GM21360 (cell line): ENCODE results near the gene SLC51B.
"Not testable (repeated sequence)": the region's sequence is repeated elsewhere in the genome, so short reads cannot be mapped to it uniquely, and the experiment has no call there.

Experiments used
- ATAC-seq: cut with Tn5 transposase; IDR thresholded peaks from one replicate; pipeline ENCODE4 v1.9.1; 2021; ENCODE audit warnings: mild to moderate bottlenecking, moderate library complexity; ENCODE audit not compliant: unreplicated experiment

SLC51B gene

DNA sequence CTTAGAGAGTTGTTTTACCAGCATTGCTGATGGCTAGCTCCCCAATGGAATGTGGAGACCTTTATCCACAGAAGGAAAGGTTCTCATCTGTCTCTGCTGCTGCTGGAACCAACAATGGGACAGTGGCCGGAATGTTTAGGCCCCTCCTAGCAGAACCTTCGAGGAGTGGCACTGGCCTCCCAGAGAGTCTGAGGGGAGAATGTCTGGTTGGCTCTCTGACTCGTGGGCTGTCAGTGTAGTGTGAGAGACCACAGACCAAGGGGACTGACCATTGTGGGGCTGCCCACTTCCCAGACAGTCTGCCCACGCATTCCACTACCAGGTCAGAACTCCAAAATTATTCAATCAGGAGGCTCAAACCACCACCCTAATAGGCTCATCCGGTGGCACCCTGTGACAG is 17.5 kb downstream of the SLC51B start:
- ATAC-seq: no peak

GRCh38 chr15:65066001-65066634 is 20.9 kb downstream of the SLC51B start:
- no peak for ATAC-seq

DNA sequence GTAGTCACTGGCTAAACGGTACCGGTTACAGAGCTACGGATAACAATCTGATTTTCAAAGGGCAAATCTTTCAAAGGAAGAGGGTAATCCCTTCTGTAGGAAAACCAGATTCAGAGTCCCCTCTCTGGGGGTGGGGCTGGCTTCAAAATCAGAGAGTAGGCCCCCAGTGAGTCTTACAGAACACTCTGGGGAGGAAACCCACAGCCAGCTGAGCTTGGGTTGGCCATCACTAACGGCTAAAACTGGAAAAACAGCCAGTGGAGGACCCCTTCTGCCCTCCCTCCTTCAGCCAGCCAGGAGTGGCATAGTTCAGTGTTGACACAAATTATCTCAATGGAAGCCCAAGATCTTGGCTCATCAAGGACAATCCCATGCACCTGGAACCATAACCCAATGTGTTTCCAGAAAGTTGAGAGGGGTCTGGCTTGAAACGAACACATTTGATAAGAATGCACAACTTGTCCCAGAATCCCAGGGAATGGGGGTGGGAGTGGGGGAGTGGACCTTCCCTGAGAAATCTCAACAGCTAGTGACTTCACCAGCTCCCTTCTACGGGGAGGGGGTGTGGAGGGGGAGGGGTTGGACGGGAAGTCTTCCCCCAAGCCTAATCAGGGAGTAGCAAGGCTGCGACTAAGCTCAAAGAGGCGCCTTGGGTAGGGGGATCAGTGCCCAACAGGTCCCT is 21.6 kb downstream of the SLC51B start:
- no peak for ATAC-seq

DNA sequence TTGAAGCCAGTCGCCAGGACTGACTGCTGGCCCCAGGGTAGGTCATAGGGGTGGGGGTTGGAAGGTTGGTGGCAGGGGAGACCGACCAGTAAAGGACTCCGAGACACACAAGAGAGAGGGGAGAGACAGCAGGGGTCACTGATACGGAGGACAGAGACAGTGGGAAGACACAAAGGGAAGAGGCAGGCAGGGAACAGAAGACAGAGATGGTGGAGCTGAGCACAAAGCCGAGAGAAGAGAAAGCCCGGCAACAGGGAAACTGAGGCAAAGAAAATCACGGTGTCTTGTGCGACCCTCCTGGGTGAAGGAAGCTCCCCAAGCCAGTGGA is 22.1 kb downstream of the SLC51B start:
- ATAC-seq: no peak

- no peak for ATAC-seq
Measured at GRCh38 chr15:65067645-65068402, 22.6 kb downstream of the SLC51B start, which contains the start of gene RASL12. Gene RASL12, minus strand, starts transcription at chr15:65067991. Its CDS starts 156 bp downstream, at chr15:65067835.

DNA sequence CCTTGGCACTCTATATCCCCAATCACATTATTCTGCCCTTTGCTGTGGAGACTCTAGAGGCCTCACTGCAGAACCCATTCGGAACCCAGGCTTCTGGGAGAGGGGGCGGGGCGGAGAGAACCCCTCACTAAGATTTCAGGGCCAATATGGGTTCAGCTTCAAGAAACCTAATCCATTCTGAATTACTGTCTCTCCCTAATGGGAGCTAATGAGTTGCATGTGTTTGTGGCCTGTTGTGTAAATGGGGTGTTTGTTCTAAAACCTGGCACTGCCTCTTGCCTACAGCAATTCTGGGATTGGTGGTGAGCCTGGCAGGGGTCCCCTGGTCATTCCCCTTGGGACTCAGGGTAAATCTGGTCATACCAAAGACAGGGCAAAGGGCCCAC is 23.2 kb downstream of the SLC51B start:
- no peak for ATAC-seq

GRCh38 chr15:65069179-65069578 is 24.0 kb downstream of the SLC51B start:
- ATAC-seq: no peak

DNA sequence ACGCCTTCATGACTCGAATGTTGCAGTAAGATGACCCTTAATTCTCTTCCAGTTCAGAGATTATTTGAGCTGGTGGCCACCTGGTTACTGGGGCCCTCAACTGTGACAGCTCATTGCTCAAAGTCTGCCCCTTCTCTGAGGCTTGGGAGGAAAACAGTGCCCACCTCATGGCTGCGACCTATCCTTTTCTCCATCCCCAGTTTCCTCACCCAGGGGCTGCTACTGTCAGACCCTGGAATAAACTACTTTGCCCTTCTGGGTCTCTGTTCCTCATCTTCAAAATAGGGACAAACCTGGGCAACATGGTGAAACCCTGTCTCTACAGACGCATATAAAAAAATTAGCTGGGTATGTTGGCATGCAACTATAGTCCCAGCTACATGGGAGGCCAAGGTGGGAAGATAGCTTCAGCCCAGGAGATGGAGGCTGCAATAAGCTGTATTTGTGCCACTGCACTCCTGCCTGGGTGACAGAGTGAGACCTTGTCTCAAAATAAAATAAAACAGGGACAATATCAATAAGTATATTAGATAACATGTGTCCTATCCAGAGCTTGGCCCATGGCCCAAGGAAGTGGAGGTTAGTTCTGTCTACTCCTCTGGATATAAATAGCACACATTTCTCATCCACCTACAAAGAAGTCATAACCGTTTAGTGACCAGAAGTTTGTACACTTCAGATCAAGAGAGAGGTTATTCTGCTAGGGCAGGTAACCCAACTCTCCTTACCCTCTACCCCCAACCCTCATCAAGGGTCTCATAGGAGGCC is 24.8 kb downstream of the SLC51B start:
- no peak for ATAC-seq

GRCh38 chr15:65071381-65071811 is 26.2 kb downstream of the SLC51B start:
- ATAC-seq: no peak

DNA sequence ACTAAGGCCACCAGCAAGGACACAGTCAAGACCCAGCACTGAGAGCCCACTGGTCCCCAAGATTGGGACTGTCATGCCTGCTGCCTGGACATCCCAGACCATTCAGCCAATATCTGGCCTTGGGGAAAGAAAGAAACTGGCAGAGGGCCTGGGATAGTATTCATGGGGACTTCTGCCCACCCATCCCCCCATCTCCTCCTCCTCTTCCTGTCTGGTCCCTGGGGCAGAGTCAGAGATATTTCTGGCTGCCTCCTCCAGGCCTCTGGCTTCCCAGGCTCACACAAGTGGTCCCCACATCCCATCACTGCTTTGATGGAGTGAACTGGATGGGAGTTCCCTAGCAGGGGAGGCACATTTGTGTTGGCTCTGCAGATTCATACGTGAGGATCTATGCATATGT is 26.8 kb downstream of the SLC51B start:
- ATAC-seq: no peak

GRCh38 chr15:65072617-65073016 is 27.4 kb downstream of the SLC51B start:
- no peak for ATAC-seq

GRCh38 chr15:65074946-65075345 is 29.8 kb downstream of the SLC51B start:
- not testable (repeated sequence) for ATAC-seq

- ATAC-seq: not testable (repeated sequence)
Measured at GRCh38 chr15:65075607-65076395, 30.6 kb downstream of the SLC51B start.

DNA sequence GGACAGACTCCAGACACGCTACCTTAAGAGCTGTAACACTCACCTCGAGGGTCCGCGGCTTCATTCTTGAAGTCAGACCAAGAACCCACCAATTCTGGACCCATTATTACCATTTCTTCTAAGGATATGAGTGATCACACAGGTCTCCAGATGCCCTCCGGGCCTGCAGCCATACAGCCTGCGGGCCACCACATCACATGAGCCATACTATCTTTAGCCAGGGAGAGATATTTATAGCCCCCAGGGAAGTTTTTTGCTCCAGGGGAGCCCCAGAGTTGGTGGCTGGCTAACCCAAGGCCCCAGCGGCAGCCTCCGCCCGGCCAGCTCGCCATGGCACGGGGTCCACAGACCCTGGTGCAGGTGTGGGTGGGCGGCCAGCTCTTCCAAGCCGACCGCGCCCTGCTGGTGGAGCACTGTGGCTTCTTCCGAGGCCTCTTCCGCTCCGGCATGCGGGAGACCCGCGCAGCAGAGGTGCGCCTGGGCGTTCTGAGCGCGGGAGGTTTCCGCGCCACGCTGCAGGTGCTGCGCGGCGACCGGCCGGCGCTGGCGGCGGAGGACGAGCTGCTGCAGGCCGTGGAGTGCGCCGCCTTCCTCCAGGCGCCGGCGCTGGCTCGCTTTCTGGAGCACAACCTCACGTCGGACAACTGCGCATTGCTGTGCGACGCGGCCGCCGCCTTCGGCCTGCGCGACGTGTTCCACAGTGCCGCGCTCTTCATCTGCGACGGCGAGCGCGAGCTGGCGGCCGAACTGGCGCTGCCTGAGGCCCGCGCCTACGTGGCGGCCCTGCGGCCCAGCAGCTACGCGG is 31.5 kb downstream of the SLC51B start, which contains the start of gene KBTBD13:
TSS of gene KBTBD13 (plus strand) at position 261 of the 805 bp plus-strand sequence. CDS start at position 331, 70 bp downstream.
- no peak for ATAC-seq

DNA sequence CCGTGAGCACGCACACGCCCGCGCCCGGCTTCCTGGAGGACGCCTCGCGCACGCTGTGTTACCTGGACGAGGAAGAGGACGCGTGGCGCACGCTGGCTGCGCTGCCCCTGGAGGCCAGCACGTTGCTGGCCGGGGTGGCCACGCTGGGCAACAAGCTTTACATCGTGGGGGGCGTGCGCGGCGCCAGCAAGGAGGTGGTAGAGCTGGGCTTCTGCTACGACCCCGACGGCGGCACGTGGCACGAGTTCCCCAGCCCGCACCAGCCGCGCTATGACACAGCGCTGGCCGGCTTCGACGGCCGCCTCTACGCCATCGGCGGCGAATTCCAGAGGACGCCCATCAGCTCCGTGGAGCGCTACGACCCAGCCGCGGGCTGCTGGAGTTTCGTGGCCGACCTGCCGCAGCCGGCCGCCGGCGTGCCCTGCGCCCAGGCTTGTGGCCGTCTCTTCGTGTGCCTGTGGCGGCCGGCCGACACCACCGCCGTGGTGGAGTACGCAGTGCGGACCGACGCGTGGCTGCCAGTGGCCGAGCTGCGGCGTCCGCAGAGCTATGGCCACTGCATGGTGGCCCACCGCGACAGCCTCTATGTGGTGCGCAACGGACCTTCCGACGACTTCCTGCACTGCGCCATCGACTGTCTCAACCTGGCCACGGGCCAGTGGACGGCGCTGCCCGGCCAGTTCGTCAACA is 32.2 kb downstream of the SLC51B start:
- no peak for ATAC-seq

DNA sequence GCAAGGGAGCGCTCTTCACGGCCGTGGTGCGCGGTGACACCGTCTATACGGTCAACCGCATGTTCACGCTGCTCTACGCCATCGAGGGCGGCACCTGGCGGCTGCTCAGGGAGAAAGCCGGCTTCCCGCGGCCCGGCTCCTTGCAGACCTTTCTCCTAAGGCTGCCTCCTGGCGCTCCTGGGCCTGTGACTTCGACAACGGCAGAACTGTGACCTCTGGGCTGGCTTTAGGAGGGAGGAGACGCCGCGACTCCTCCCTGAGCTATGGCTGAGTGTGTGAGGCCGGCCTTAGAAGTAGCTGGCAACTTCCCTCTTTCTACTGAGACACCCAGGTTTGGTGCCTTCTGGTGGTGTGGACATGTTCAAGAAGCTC is 32.8 kb downstream of the SLC51B start:
- ATAC-seq: no peak

DNA sequence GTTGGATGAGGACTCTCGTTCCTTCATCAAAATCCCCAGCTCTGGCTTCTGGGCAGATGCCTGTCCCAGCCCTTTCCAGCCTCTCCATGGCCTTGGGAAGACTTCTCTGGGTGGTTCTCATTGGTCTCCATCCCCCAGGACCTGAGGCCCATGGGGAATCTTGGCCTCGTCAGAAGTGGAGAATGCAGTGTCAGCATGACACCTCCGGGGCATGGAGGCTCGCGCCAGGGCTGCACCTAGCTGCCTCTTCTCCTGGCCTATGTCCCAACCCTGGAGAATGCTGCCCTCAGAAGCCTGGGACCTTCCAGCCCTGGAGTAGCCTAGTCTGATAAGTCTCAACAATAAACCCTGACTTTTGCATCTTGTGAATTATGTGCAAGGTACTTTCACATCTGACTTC is 34.4 kb downstream of the SLC51B start:
- no peak for ATAC-seq

- ATAC-seq: no peak
Measured at GRCh38 chr15:65081270-65081669, 36.1 kb downstream of the SLC51B start.

GRCh38 chr15:65081758-65082157 is 36.6 kb downstream of the SLC51B start:
- ATAC-seq: no peak
